Fibroblast of lung (primary cell): Measurements from ENCODE around the gene DQX1.

Experiments
- EZH2 ChIP-seq: IDR thresholded peaks from 2 replicates; pipeline ENCODE4 v1.5.1; 2012; ENCODE audit warnings: low read length, control low read depth, mild to moderate bottlenecking; ENCODE audit errors: missing control alignments
- TF ChIP-seq, protein P1 (sequence below), 2 donors: IDR thresholded peaks in 1 of 2; conservative IDR thresholded peaks in 1 of 2; 1 replicate in 1 of 2; 2 replicates in 1 of 2; pipeline ENCODE4 v1.5.1; 2011 to 2012; ENCODE audit warnings: low read length in 2 of 2, control low read depth in 1 of 2, inconsistent platforms in 1 of 2, low read depth in 1 of 2, mild to moderate bottlenecking in 1 of 2

DNA sequence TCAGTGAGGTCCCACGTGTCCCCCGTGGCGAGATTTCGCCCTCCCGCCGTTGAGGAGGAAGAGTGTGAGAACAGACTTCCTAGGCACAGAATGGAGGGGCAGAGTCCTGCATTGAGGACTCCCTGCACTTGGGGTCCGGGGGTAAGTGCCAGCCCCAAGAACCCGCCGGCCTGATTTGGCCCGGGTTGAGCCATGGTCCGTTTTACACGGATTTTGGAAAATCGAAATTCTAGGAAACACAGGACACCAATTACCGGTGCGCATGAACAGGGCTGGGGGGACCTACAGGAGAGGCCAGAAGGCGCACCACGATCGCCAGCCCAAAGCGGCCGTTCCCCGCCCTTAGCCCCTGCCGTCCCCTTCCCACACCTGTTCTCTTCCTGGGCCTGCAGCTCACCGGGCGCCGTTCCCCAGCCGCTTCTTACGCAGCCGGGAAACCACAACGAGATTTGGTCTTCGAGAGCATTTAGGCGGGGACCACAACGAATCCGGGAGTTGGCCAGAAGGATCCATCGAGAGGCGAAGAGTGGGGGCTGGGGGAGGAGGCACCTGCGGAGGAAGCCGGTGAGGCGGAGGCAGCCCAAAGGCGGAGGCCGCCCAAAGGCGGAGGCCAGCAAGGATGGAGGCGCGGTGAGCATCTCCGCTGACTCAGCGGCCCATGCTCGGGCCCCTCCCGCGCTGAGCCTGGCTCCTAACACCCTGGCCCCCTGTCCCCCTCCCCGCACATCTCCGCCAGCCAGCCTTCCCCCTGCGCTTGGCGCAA, 12.2 kb downstream of the DQX1 start:
- TF ChIP-seq, protein P1, sequence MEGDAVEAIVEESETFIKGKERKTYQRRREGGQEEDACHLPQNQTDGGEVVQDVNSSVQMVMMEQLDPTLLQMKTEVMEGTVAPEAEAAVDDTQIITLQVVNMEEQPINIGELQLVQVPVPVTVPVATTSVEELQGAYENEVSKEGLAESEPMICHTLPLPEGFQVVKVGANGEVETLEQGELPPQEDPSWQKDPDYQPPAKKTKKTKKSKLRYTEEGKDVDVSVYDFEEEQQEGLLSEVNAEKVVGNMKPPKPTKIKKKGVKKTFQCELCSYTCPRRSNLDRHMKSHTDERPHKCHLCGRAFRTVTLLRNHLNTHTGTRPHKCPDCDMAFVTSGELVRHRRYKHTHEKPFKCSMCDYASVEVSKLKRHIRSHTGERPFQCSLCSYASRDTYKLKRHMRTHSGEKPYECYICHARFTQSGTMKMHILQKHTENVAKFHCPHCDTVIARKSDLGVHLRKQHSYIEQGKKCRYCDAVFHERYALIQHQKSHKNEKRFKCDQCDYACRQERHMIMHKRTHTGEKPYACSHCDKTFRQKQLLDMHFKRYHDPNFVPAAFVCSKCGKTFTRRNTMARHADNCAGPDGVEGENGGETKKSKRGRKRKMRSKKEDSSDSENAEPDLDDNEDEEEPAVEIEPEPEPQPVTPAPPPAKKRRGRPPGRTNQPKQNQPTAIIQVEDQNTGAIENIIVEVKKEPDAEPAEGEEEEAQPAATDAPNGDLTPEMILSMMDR (conservative IDR thresholded peaks at IDR 0.05 in 1 of 2, IDR thresholded peaks at IDR 0.05 in 1 of 2; ENCODE audit: low read depth in 1 of 2, low read length in 2 of 2): no peak
- peak; percentile 99 for TF ChIP-seq EZH2
